DOHH2 (cell line): ENCODE measurements around the gene CFAP46.

Experiments
- H3F3A ChIP-seq: fragments of 200-600 bp; sonication (generic), shearing (Covaris generic); 2 replicates; pipeline ENCODE4 v1.6.0; 2016; ENCODE audit warnings: antibody characterized with exemption, mild to moderate bottlenecking; ENCODE audit not compliant: control insufficient read depth, insufficient read depth
- H3K27ac ChIP-seq: fragments of 200-600 bp; sonication (generic); 2 replicates; pipeline ENCODE4 v1.5.1; 2014; ENCODE audit warnings: low read depth, mild to moderate bottlenecking, low read length, moderate library complexity
- H3K27me3 ChIP-seq: fragments of 200-600 bp; sonication (generic); 2 replicates; pipeline ENCODE4 v1.6.1; 2014; ENCODE audit warnings: mild to moderate bottlenecking, low read length, mixed read lengths; ENCODE audit not compliant: control insufficient read depth
- H3K36me3 ChIP-seq: fragments of 200-600 bp; sonication (generic); 2 replicates; pipeline ENCODE4 v1.6.1; 2014; ENCODE audit warnings: mild to moderate bottlenecking, low read length, moderate library complexity, mixed read lengths; ENCODE audit not compliant: control insufficient read depth
- H3K4me1 ChIP-seq: fragments of 200-600 bp; sonication (generic); 2 replicates; pipeline ENCODE4 v1.6.1; 2014; ENCODE audit warnings: mild to moderate bottlenecking, low read length, mixed read lengths; ENCODE audit not compliant: control insufficient read depth
- H3K4me2 ChIP-seq: fragments of 200-600 bp; sonication (generic); 2 replicates; pipeline ENCODE4 v1.6.0; 2014; ENCODE audit warnings: mild to moderate bottlenecking, low read length, moderate library complexity
- H3K4me3 ChIP-seq: fragments of 200-600 bp; sonication (generic); 2 replicates; pipeline ENCODE4 v1.5.1; 2014; ENCODE audit warnings: mild to moderate bottlenecking, low read length, mixed read lengths
- H3K79me2 ChIP-seq: fragments of 200-600 bp; sonication (generic); 2 replicates; pipeline ENCODE4 v1.6.1; 2014; ENCODE audit warnings: mild to moderate bottlenecking, low read length, mixed read lengths; ENCODE audit not compliant: control insufficient read depth
- H3K9me2 ChIP-seq: fragments of 200-600 bp; sonication (generic); replicated peaks from 2 replicates; pipeline ENCODE4 v1.6.1; 2014; ENCODE audit warnings: mild to moderate bottlenecking, low read length, mixed read lengths; ENCODE audit not compliant: control insufficient read depth
- H3K9me3 ChIP-seq: fragments of 200-600 bp; sonication (generic); 2 replicates; pipeline ENCODE4 v1.6.1; 2014; ENCODE audit warnings: antibody characterized with exemption, low read length, mixed read lengths; ENCODE audit not compliant: control insufficient read depth, insufficient read depth
- H4K20me1 ChIP-seq: fragments of 200-600 bp; sonication (generic); 2 replicates; pipeline ENCODE4 v1.6.0; 2014; ENCODE audit warnings: low read depth, mild to moderate bottlenecking, antibody characterized with exemption, low read length, moderate library complexity; ENCODE audit not compliant: control insufficient read depth, insufficient read depth
- EZH2phosphoT487 ChIP-seq: fragments of 200-600 bp; sonication (generic); IDR thresholded peaks from 2 replicates; pipeline ENCODE4 v1.6.1; 2017; ENCODE audit warnings: borderline replicate concordance, mild to moderate bottlenecking, antibody characterized with exemption, low read length, moderate library complexity, mixed read lengths
- TF ChIP-seq, protein P1 (sequence below): fragments of 200-600 bp; sonication (generic); IDR thresholded peaks from one replicate; pipeline ENCODE4 v1.5.1; 2014; ENCODE audit warnings: antibody characterized with exemption, mild to moderate bottlenecking, low read depth, low read length; ENCODE audit not compliant: poor library complexity, severe bottlenecking

Gene CFAP46

DNA sequence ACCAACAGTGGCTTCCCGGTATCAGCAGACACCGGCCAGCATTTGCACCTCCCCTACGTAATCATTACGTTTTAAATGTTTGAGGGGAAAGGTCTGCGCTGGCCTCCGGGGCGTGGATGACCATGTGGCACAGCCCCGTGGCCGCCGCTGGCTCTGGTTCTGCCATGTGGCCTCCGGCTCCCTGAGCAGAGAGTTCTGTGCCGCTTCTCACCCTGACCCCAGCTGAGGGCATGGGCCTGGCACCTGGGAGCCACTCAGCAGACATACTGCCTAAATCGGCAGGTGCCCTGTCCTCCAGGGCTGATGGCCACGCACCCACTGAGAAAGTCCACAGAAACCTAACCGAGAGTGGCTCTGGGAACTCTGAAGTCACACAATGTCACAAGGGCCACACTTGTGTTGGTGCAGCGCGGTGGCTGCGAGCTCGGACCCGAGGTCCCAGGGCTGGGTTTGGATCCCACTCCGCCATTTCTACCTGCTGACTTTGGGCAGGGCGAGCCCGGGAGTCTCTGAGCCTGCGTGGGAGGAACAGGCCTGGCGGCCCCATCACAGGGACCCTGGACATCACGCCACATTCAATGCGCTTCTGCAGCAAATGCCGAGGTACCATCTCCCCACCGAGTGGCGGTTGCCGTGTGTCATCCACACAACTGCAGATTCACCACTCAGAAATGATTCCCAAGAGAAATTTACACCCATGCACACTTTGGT is 25.3 kb downstream of the CFAP46 start:
- H3K36me3 ChIP-seq: no peaks in the 10 kb centered on the region
- H3K27ac ChIP-seq: no peak overlapping the region
- peaks cover 4% of the 10 kb centered on the region; the same call in 1 of the 2 replicates for H3K9me3 ChIP-seq
- no peaks in the 10 kb centered on the region for H3K9me2 ChIP-seq
- TF ChIP-seq, protein P1, sequence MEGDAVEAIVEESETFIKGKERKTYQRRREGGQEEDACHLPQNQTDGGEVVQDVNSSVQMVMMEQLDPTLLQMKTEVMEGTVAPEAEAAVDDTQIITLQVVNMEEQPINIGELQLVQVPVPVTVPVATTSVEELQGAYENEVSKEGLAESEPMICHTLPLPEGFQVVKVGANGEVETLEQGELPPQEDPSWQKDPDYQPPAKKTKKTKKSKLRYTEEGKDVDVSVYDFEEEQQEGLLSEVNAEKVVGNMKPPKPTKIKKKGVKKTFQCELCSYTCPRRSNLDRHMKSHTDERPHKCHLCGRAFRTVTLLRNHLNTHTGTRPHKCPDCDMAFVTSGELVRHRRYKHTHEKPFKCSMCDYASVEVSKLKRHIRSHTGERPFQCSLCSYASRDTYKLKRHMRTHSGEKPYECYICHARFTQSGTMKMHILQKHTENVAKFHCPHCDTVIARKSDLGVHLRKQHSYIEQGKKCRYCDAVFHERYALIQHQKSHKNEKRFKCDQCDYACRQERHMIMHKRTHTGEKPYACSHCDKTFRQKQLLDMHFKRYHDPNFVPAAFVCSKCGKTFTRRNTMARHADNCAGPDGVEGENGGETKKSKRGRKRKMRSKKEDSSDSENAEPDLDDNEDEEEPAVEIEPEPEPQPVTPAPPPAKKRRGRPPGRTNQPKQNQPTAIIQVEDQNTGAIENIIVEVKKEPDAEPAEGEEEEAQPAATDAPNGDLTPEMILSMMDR: no peak
- TF ChIP-seq EZH2phosphoT487: no peak
- H3F3A ChIP-seq: no peaks in the 10 kb centered on the region
- no peaks in the 10 kb centered on the region for H3K27me3 ChIP-seq
- H3K4me3 ChIP-seq: no peak overlapping the region
- H3K4me2 ChIP-seq: no peak overlapping the region
- H3K4me1 ChIP-seq: peaks cover 6% of the 10 kb centered on the region
- H4K20me1 ChIP-seq: no peaks in the 10 kb centered on the region
- H3K79me2 ChIP-seq: no peaks in the 10 kb centered on the region

DNA sequence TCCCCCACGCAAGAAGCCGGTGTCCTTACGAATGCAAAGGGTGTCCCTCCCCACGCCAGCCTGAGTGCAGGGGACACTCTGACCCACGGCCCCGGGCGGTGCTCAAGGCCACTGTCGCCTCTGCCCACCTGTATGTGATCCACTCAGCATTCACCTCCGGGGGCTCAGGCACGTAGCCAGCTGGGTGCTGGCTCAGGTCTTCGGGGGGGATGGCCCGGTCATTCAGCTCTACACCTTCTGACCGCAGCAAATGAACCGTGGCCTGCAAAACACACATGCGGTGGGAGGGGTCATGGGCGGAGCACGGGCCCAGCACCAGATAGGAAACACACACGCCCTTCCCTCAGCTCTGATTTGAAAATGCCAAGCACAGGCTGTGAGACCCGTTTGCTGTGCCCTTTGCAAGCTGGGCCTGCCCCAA is 25.9 kb downstream of the CFAP46 start:
- Histone ChIP-seq H3F3A (no peaks in the 10 kb centered on the region), H3K27me3 (no peaks in the 10 kb centered on the region), H3K27ac (no peak overlapping the region), H3K36me3 (no peaks in the 10 kb centered on the region), H3K79me2 (no peaks in the 10 kb centered on the region), H3K4me3 (no peak overlapping the region), H3K4me2 (no peak overlapping the region), H4K20me1 (no peaks in the 10 kb centered on the region), H3K9me2 (no peaks in the 10 kb centered on the region), H3K4me1 (peaks cover 6% of the 10 kb centered on the region), H3K9me3 (peaks cover 2% of the 10 kb centered on the region; the same call in 1 of the 2 replicates)
- TF ChIP-seq, protein P1: no peak
- no peak for TF ChIP-seq EZH2phosphoT487

DNA sequence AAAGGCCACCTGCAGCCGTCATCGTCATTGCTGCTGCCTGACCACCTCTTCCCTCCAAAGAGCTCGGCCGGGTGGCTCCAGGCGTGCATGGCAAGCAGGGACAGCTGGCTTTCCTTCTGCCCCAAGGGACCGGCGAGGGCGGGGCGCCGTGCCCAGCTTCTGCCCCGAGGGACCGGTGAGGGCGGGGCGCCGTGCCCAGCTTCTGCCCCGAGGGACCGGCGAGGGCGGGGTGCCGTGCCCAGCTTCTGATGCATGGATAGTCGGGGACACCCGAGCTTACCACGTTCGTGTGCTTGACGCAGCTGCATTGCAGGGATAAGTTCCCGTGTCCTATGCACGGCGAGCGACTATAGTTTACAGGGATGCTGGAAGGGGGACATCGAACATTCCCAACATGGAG is 27.0 kb downstream of the CFAP46 start:
- H3F3A ChIP-seq: no peaks in the 10 kb centered on the region
- no peaks in the 10 kb centered on the region for H3K9me2 ChIP-seq
- H3K4me2 ChIP-seq: no peak overlapping the region
- H3K9me3 ChIP-seq: no peaks in the 10 kb centered on the region; the same call in 1 of the 2 replicates
- H3K36me3 ChIP-seq: no peaks in the 10 kb centered on the region
- H3K79me2 ChIP-seq: no peaks in the 10 kb centered on the region
- TF ChIP-seq, protein P1: no peak
- no peak for TF ChIP-seq EZH2phosphoT487
- H3K4me3 ChIP-seq: no peak overlapping the region
- no peaks in the 10 kb centered on the region for H3K27me3 ChIP-seq
- no peak overlapping the region for H3K27ac ChIP-seq
- H3K4me1 ChIP-seq: peaks cover 6% of the 10 kb centered on the region
- H4K20me1 ChIP-seq: no peaks in the 10 kb centered on the region
